B cell (primary cell): ENCODE data around the gene SFSWAP. TPM values are rescaled to one million over a fixed set of nuclear protein-coding genes. Genes with fewer than 3 reads are reported as not detected.
"Not testable (repeated sequence)": the region's sequence is repeated elsewhere in the genome, so short reads cannot be mapped to it uniquely, and the experiment has no call there.

Source experiments
- ATAC-seq: fragments of 200-7000 bp; cut with Tn5 transposase; one replicate; pipeline ENCODE4 v1.10.0; 2021; ENCODE audit warnings: low read depth, mild to moderate bottlenecking, moderate number of reproducible peaks, moderate library complexity
- CTCF ChIA-PET: fragments of 350-600 bp; sonication (Branson Sonifier 250); formaldehyde crosslinking; loops from one replicate; lab custom pipeline; 2021; ENCODE audit warnings: antibody characterized with exemption, inconsistent platforms; lab: Charles Lee
- POLR2A ChIA-PET: fragments of 350-600 bp; sonication (Branson Sonifier 250); formaldehyde crosslinking; loops from one replicate; lab custom pipeline; 2021; ENCODE audit warnings: antibody characterized with exemption; lab: Charles Lee
- DNase-seq: peaks from one replicate; pipeline ENCODE4 v3.0.0; 2013
- H2AFZ ChIP-seq: 2 replicates; pipeline ENCODE4 v1.6.1; 2012; ENCODE audit warnings: mild to moderate bottlenecking, low read depth, low read length; ENCODE audit not compliant: insufficient read depth, poor library complexity, severe bottlenecking
- H3K27ac ChIP-seq, 2 donors: 1 replicate in 1 of 2; 2 replicates in 1 of 2; pipeline ENCODE4 v1.5.1; 2012 to 2013; ENCODE audit warnings: low read length in 2 of 2, mild to moderate bottlenecking in 2 of 2, moderate library complexity in 1 of 2
- H3K27me3 ChIP-seq, 4 experiments: fragments of 200-600 bp in 1 of 4; sonication (generic) in 1 of 4; replicated peaks in 1 of 4; 1 replicate in 2 of 4; 2 replicates in 2 of 4; pipeline versions ENCODE4 v1.6.1 to v1.7.0; 2013 to 2016; ENCODE audit warnings: low read length in 3 of 4, mild to moderate bottlenecking in 2 of 4, mixed read lengths in 1 of 4, moderate library complexity in 1 of 4; ENCODE audit not compliant: insufficient read depth in 4 of 4, control insufficient read depth in 3 of 4; ENCODE audit errors: control extremely low read depth in 1 of 4
- H3K36me3 ChIP-seq, 2 experiments: replicated peaks in 1 of 2; 1 replicate in 1 of 2; 2 replicates in 1 of 2; pipeline versions ENCODE4 v1.6.1 to v1.7.1; 2013; ENCODE audit warnings: low read length in 1 of 2; ENCODE audit not compliant: insufficient read depth in 2 of 2, control insufficient read depth in 1 of 2; ENCODE audit errors: control extremely low read depth in 1 of 2, extremely low read depth in 1 of 2
- H3K4me1 ChIP-seq, 2 donors: fragments of 200-600 bp in 1 of 2; sonication (generic) in 1 of 2; 1 replicate in 1 of 2; 2 replicates in 1 of 2; pipeline versions ENCODE4 v1.5.1 to v1.6.1; 2013 to 2017; ENCODE audit warnings: low read length in 2 of 2; ENCODE audit not compliant: control insufficient read depth in 2 of 2, insufficient read depth in 2 of 2
- H3K4me2 ChIP-seq: replicated peaks from 2 replicates; pipeline ENCODE3; 2012; ENCODE audit warnings: mild to moderate bottlenecking, low read depth, low read length; ENCODE audit not compliant: poor library complexity, severe bottlenecking
- H3K4me3 ChIP-seq, 5 experiments: fragments of 200-600 bp in 1 of 5; sonication (generic) in 1 of 5; 1 replicate in 3 of 5; 2 replicates in 2 of 5; pipeline versions ENCODE4 v1.5.1 to v1.7.0; 2011 to 2016; ENCODE audit warnings: low read length in 4 of 5, mild to moderate bottlenecking in 4 of 5, low read depth in 2 of 5, control low read depth in 1 of 5, moderate library complexity in 1 of 5; ENCODE audit not compliant: insufficient read depth in 1 of 5; ENCODE audit errors: control extremely low read depth in 1 of 5, extremely low read depth in 1 of 5
- H3K79me2 ChIP-seq: fragments of 200-600 bp; sonication (generic); one replicate; pipeline ENCODE4 v1.6.0; 2016; ENCODE audit warnings: low read length; ENCODE audit not compliant: control insufficient read depth, insufficient read depth
- H3K9ac ChIP-seq: fragments of 200-600 bp; sonication (generic); 2 replicates; pipeline ENCODE4 v1.6.1; 2017; ENCODE audit warnings: mild to moderate bottlenecking, low read length, moderate library complexity
- H3K9me3 ChIP-seq, 3 donors: one replicate each; pipeline versions ENCODE4 v1.6.1 to v1.7.1; 2013; ENCODE audit warnings: low read length in 2 of 3; ENCODE audit not compliant: control insufficient read depth in 2 of 3, insufficient read depth in 1 of 3; ENCODE audit errors: control extremely low read depth in 1 of 3
- H4K20me1 ChIP-seq: 2 replicates; pipeline ENCODE4 v1.6.0; 2012; ENCODE audit warnings: mild to moderate bottlenecking, low read length; ENCODE audit not compliant: insufficient read depth, control insufficient read depth, poor library complexity, severe bottlenecking
- H3K27ac Mint-ChIP-seq: one replicate; pipeline ENCODE4 v1.8.0; 2021; ENCODE audit warnings: mixed read lengths
- H3K27me3 Mint-ChIP-seq: one replicate; pipeline ENCODE4 v1.8.0; 2021; ENCODE audit warnings: mixed read lengths
- H3K4me1 Mint-ChIP-seq: one replicate; pipeline ENCODE4 v1.8.0; 2021; ENCODE audit warnings: mixed read lengths
- H3K4me3 Mint-ChIP-seq: one replicate; pipeline ENCODE4 v1.8.0; 2021; ENCODE audit warnings: mixed read lengths
- H3K9me3 Mint-ChIP-seq: one replicate; pipeline ENCODE4 v1.8.0; 2022; ENCODE audit warnings: mixed read lengths; ENCODE audit not compliant: insufficient read depth
- CTCF ChIP-seq: fragments of 200-600 bp; IDR thresholded peaks from one replicate; pipeline ENCODE4 v1.8.0; 2022; ENCODE audit warnings: antibody characterized with exemption, mild to moderate bottlenecking
- EZH2 ChIP-seq: IDR thresholded peaks from 2 replicates; pipeline ENCODE4 v1.6.1; 2012; ENCODE audit warnings: borderline replicate concordance, low read depth, mild to moderate bottlenecking, moderate library complexity, low read length; ENCODE audit not compliant: insufficient read depth, poor library complexity, severe bottlenecking
- WGBS: methylation state at CpG from one replicate; pipeline ENCODE4 v1.1.5; 2013; ENCODE audit warnings: missing lambda C conversion rate; ENCODE audit not compliant: insufficient coverage; 5-methylcytosine and 5-hydroxymethylcytosine counted together
- intact Hi-C: fragments of 100-400 bp; cut with micrococcal nuclease; formaldehyde crosslinking; loops from one replicate; pipeline ENCODE4 v1.10.0; 2022
- polyA plus RNA-seq: library from polyadenylated mRNA; depleted of rRNA; stranded (reverse); fragments of >200 nt; gene quantifications from 2 replicates; pipeline ENCODE4 v1.2.3, GENCODE V29; 2012
- total RNA-seq, 2 donors: library from RNA; stranded (reverse); fragments of 120-200 nt in 1 of 2; gene quantifications; 1 replicate in 1 of 2; 2 replicates in 1 of 2; pipeline versions ENCODE4 v1.2.3 to v1.2.4, GENCODE V29; 2013 to 2022

Gene SFSWAP
- total and polyA plus RNA-seq, 2 donors (not counting 1 experiment from before 2014, with no cell fraction given) = 69.3 to 122 TPM

DNA sequence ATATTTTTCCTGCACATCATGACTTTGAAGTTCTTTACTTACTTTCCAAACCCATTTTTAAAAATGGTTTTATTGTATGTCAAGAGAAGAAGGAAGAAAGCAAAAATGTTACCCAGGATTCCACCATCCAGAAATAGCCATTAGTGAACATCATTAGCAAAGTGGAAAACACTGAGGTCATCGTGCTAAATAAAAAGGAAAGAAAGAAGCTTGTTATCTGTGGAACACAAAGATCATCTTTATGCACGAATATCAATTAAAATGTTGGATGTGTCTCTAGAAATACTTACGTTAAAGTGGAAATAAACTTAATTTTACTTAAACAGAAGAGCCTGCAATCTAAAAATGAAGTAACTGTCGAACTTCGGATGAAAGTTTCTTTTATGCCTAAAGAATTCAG, 27.3 kb downstream of the SFSWAP start:
- Mint-ChIP-seq H3K4me1 (no peaks in the 10 kb centered on the region), H3K9me3 (peaks cover 3% of the 10 kb centered on the region), H3K27me3 (no peaks in the 10 kb centered on the region), H3K27ac (no peak overlapping the region), H3K4me3 (no peak overlapping the region)
- H3K9me3 ChIP-seq = peaks cover 0 to under 1% (median 0%) of the 10 kb centered on the region in 3 donors
- ATAC-seq = no peak
- no peak for DNase-seq
- H3K36me3 ChIP-seq = peaks cover 2 to 48% of the 10 kb centered on the region in 2 experiments
- no peak overlapping the region for H3K4me3 ChIP-seq
- H3K9ac ChIP-seq = no peak overlapping the region
- no peak for TF ChIP-seq EZH2
- no peak for TF ChIP-seq CTCF
- no CpG with 5 or more reads among the region's 5 CpGs for WGBS
- peaks cover 15% of the 10 kb centered on the region for H3K79me2 ChIP-seq
- H2AFZ ChIP-seq = no peak overlapping the region
- ChIA-PET POLR2A (no interaction called here), CTCF (no interaction called here)
- intact Hi-C loops = no loop called here
- H4K20me1 ChIP-seq = peaks cover 8% of the 10 kb centered on the region
- no peaks in the 10 kb centered on the region for H3K27me3 ChIP-seq
- no peaks in the 10 kb centered on the region for H3K4me1 ChIP-seq
- H3K4me2 ChIP-seq = no peak overlapping the region
- H3K27ac ChIP-seq = no peak overlapping the region

GRCh38 chr12:131740626-131741025, 29.7 kb downstream of the SFSWAP start:
- Mint-ChIP-seq H3K4me1 (no peaks in the 10 kb centered on the region), H3K27ac (no peak overlapping the region), H3K27me3 (no peaks in the 10 kb centered on the region), H3K4me3 (no peak overlapping the region), H3K9me3 (peaks cover 10% of the 10 kb centered on the region)
- no CpG with 5 or more reads among the region's 2 CpGs for WGBS
- Histone ChIP-seq H3K27ac (no peak overlapping the region), H3K4me1 (no peaks in the 10 kb centered on the region), H3K36me3 (peaks cover 2 to 51% of the 10 kb centered on the region in 2 experiments), H3K4me2 (no peak overlapping the region), H3K79me2 (peaks cover 18% of the 10 kb centered on the region), H4K20me1 (peaks cover 8% of the 10 kb centered on the region), H3K4me3 (no peak overlapping the region), H3K9ac (no peak overlapping the region), H2AFZ (no peak overlapping the region), H3K9me3 (peaks cover 0 to 13% (median 9%) of the 10 kb centered on the region in 3 donors), H3K27me3 (no peaks in the 10 kb centered on the region)
- ChIA-PET CTCF (no interaction called here), POLR2A (no interaction called here)
- TF ChIP-seq CTCF (no peak), EZH2 (no peak)
- no peak for ATAC-seq
- no peak for DNase-seq
- intact Hi-C loops = no loop called here

DNA sequence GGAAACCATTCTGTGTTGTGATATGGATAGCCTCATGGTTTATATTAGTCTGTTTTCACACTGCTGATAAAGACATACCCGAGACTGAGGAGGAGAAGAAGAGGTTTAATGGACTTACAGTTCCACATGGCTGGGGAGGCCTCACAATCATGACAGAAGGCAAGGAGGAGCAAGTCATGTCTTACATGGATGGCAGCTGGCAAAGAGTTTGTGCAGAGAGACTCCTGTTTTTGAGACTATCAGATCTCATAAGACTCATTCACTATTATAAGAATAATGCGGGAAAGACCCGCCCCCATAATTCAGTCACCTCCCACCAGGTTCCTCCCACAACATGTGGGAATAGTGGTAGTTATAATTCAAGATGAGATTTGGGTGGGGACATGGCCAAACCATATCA, 31.9 kb downstream of the SFSWAP start:
- not testable (repeated sequence) for H3K4me3 Mint-ChIP-seq
- H3K9me3 ChIP-seq = peaks cover 0 to 13% (median 9%) of the 10 kb centered on the region in 3 donors

More for the DNA sequence above, 31.9 kb downstream of the SFSWAP start:
- H3K4me1 Mint-ChIP-seq, ATAC-seq, H3K27ac ChIP-seq, H3K9ac ChIP-seq, H3K27me3 ChIP-seq, CTCF ChIA-PET, H3K4me2 ChIP-seq, DNase-seq, H2AFZ ChIP-seq, H3K27me3 Mint-ChIP-seq, intact Hi-C loops, POLR2A ChIA-PET, H4K20me1 ChIP-seq, H3K4me1 ChIP-seq, H3K4me3 ChIP-seq: not testable (repeated sequence)
- peak overlapping the region; percentile 42 for H3K27ac Mint-ChIP-seq
- peaks cover 5 to 58% of the 10 kb centered on the region in 2 experiments for H3K36me3 ChIP-seq
- H3K79me2 ChIP-seq = peaks cover 25% of the 10 kb centered on the region
- 100% methylated on average over 1 of the region's 3 CpGs for WGBS
- H3K9me3 Mint-ChIP-seq = peaks cover 10% of the 10 kb centered on the region
